ENCODE data around the gene C3orf33. TPM values are rescaled to one million over a fixed set of nuclear protein-coding genes. Genes with fewer than 3 reads are reported as not detected.

C3orf33 gene
- total and polyA plus RNA-seq, 2 of the 13 experiments (the other 11 are each of a cell fraction or from before 2014, with no cell fraction given): 9.2 to 12.6 TPM

GRCh38 chr3:155741603-155742002 lies 64.5 kb downstream of the C3orf33 start:
- TF ChIP-seq IKZF5 (CRISPR knock-in tag; IDR thresholded peaks at IDR 0.05): no peak
- TF ChIP-seq SRSF9 (IDR thresholded peaks at IDR 0.05; ENCODE audit: borderline replicate concordance, insufficient read depth, low read depth, low read length, poor library complexity, severe bottlenecking): no peak
- TF ChIP-seq ZNF576 (CRISPR knock-in tag; IDR thresholded peaks at IDR 0.05): no peak
- no peak for TF ChIP-seq ZNF687 (CRISPR knock-in tag; IDR thresholded peaks at IDR 0.05)
- Histone ChIP-seq H3K9ac (ENCODE audit: insufficient read depth, low read depth, low read length) (no peak overlapping the region), H3K4me2 (ENCODE audit: low read depth, low read length) (no peak overlapping the region), H3K36me3 (replicated peaks in 1 of 2; ENCODE audit: control insufficient read depth in 1 of 2, insufficient read depth in 2 of 2, low read length in 2 of 2) (no peaks in the 10 kb centered on the region), H3K79me2 (ENCODE audit: insufficient read depth, low read length) (no peaks in the 10 kb centered on the region), H2AFZ (ENCODE audit: low read length) (no peak overlapping the region), H4K20me1 (ENCODE audit: insufficient read depth, low read length) (no peaks in the 10 kb centered on the region), H3K27ac (ENCODE audit: extremely low read length, insufficient read depth, low read length) (no peak overlapping the region), H3K4me3 (replicated peaks in 1 of 3; ENCODE audit: insufficient read depth in 1 of 3, low read depth in 2 of 3, low read length in 3 of 3) (no peak overlapping the region), H3K4me1 (ENCODE audit: insufficient read depth, low read length) (peaks cover 64% of the 10 kb centered on the region), H3K9me3 (ENCODE audit: low read length) (no peaks in the 10 kb centered on the region), H3K27me3 (ENCODE audit: control insufficient read depth in 1 of 2, insufficient read depth in 2 of 2, low read length in 2 of 2) (peaks cover 0 to 3% of the 10 kb centered on the region in 2 experiments; a peak in 2 of 5 replicates)
- in situ Hi-C loops (cut with HindIII; ENCODE audit: extremely low pct_ligation_motif_present, low pct_unique_long_range_greater_than_20kb): no loop called here
- no TSS peak for BruUV-seq (replicated peaks)
- no peak for ATAC-seq
- intact Hi-C loops (cut with micrococcal nuclease; ENCODE audit: unreplicated experiment): no loop called here
- ChIA-PET POLR2A (no interaction called here), CTCF (ENCODE audit: low intra/inter-chr PET ratio, low total read pairs) (no interaction called here)
- no peak for DNase-seq (ENCODE audit: low spot score)
- FAIRE-seq: no peak

Measured in HepG2 (cell line).